Measurements from ENCODE around the gene MND1.
"Not testable (repeated sequence)": the region's sequence is repeated elsewhere in the genome, so short reads cannot be mapped to it uniquely, and the experiment has no call there.

The MND1 gene

GRCh38 chr4:153403726-153404125 is 59.2 kb downstream of the MND1 start:
- no peak for DNase-seq (ENCODE audit: low spot score)

GRCh38 chr4:153407906-153408305 is 63.4 kb downstream of the MND1 start:
- DNase-seq (ENCODE audit: low spot score) = no peak

- DNase-seq (ENCODE audit: low spot score) = no peak
Measured at GRCh38 chr4:153408932-153409331, 64.4 kb downstream of the MND1 start.

- DNase-seq (ENCODE audit: low spot score) = no peak
Measured at GRCh38 chr4:153409412-153409811, 64.9 kb downstream of the MND1 start.

GRCh38 chr4:153409924-153410501 is 65.5 kb downstream of the MND1 start:
- DNase-seq (ENCODE audit: low spot score) = no peak

GRCh38 chr4:153413842-153414241 is 69.4 kb downstream of the MND1 start:
- no peak for DNase-seq (ENCODE audit: low spot score)

GRCh38 chr4:153416456-153416855 is 72.0 kb downstream of the MND1 start:
- not testable (repeated sequence) for DNase-seq (ENCODE audit: low spot score)

GRCh38 chr4:153418121-153418520 is 73.6 kb downstream of the MND1 start:
- DNase-seq (ENCODE audit: low spot score) = no peak

GRCh38 chr4:153418558-153418957 is 74.1 kb downstream of the MND1 start:
- no peak for DNase-seq (ENCODE audit: low spot score)

- no peak for DNase-seq (ENCODE audit: low spot score)
Measured at GRCh38 chr4:153419029-153419428, 74.5 kb downstream of the MND1 start.

- DNase-seq (ENCODE audit: low spot score) = no peak
Measured at GRCh38 chr4:153419673-153420278, 75.3 kb downstream of the MND1 start.

GRCh38 chr4:153420361-153420760 is 75.9 kb downstream of the MND1 start:
- DNase-seq (ENCODE audit: low spot score) = no peak

GRCh38 chr4:153421941-153422340 is 77.5 kb downstream of the MND1 start:
- no peak for DNase-seq (ENCODE audit: low spot score)

- no peak for DNase-seq (ENCODE audit: low spot score)
Measured at GRCh38 chr4:153426207-153426885, 81.9 kb downstream of the MND1 start.

GRCh38 chr4:153427363-153428071 is 83.0 kb downstream of the MND1 start:
- DNase-seq (ENCODE audit: low spot score) = no peak

GRCh38 chr4:153428941-153429475 is 84.5 kb downstream of the MND1 start:
- no peak for DNase-seq (ENCODE audit: low spot score)

GRCh38 chr4:153432965-153433753 is 88.7 kb downstream of the MND1 start:
- DNase-seq (ENCODE audit: low spot score) = no peak

- DNase-seq (ENCODE audit: low spot score) = no peak
Measured at GRCh38 chr4:153433754-153434105, 89.2 kb downstream of the MND1 start.

GRCh38 chr4:153434190-153434589 is 89.7 kb downstream of the MND1 start:
- DNase-seq (ENCODE audit: low spot score) = no peak

GRCh38 chr4:153438916-153439756 is 94.6 kb downstream of the MND1 start:
- no peak for DNase-seq (ENCODE audit: low spot score)

GRCh38 chr4:153439831-153440230 is 95.3 kb downstream of the MND1 start:
- DNase-seq (ENCODE audit: low spot score) = no peak

Data from ecto neural progenitor cell (in vitro differentiated cells).